IMR-90 (cell line): ENCODE measurements around the gene EPB41L2. TPM values are rescaled to one million over a fixed set of nuclear protein-coding genes. Genes with fewer than 3 reads are reported as not detected.
A peak's percentile ranks its signal among the peaks of the same experiment; 100 is the strongest.

Experiments used
- ATAC-seq: fragments of 200-7000 bp; cut with Tn5 transposase; 2 replicates; pipeline ENCODE4 v1.9.1; 2020; ENCODE audit warnings: low read depth, mild to moderate bottlenecking, moderate library complexity
- BruUV-seq: library from RNA; stranded (reverse); fragments of 400-500 nt; replicated peaks from 2 replicates; lab custom pipeline; 2021; lab: Mats Ljungman, UMichigan
- CTCF ChIA-PET: fragments of 300-600 bp; formaldehyde crosslinking; extraction: SDS; loops from one replicate; lab custom pipeline; 2021; ENCODE audit warnings: antibody characterized with exemption; lab: Yijun Ruan, JAX
- POLR2A ChIA-PET: fragments of 300-600 bp; sonication (Branson Sonifier 250); formaldehyde crosslinking; loops from one replicate; lab custom pipeline; 2022; ENCODE audit warnings: antibody characterized with exemption; ENCODE audit not compliant: unreplicated experiment; lab: Charles Lee
- DNase-seq: peaks from one replicate; pipeline ENCODE4 v3.0.0; 2013
- H2AFZ ChIP-seq: replicated peaks from 2 replicates; pipeline ENCODE3; 2013; ENCODE audit warnings: low read length, mild to moderate bottlenecking; ENCODE audit not compliant: poor library complexity
- H2AK5ac ChIP-seq: 2 replicates; pipeline ENCODE4 v1.6.1; 2013; ENCODE audit warnings: low read depth, low read length, inconsistent platforms
- H2AK9ac ChIP-seq: replicated peaks from 2 replicates; pipeline ENCODE3; 2013; ENCODE audit warnings: mild to moderate bottlenecking, low read depth, low read length, moderate library complexity; ENCODE audit not compliant: poor library complexity
- H2BK120ac ChIP-seq: 2 replicates; pipeline ENCODE4 v1.6.1; 2013; ENCODE audit warnings: low read depth, low read length, inconsistent platforms
- H2BK15ac ChIP-seq: 3 replicates; pipeline ENCODE4 v1.6.1; 2013; ENCODE audit warnings: low read depth, low read length, inconsistent platforms
- H2BK20ac ChIP-seq: 2 replicates; pipeline ENCODE4 v1.6.1; 2013; ENCODE audit warnings: low read depth, mild to moderate bottlenecking, inconsistent platforms, low read length, moderate library complexity
- H2BK5ac ChIP-seq: 2 replicates; pipeline ENCODE4 v1.6.1; 2013; ENCODE audit warnings: mild to moderate bottlenecking, low read depth, low read length, inconsistent platforms; ENCODE audit not compliant: poor library complexity, severe bottlenecking
- H3K14ac ChIP-seq: replicated peaks from 2 replicates; pipeline ENCODE4 v1.6.1; 2013; ENCODE audit warnings: low read depth, low read length, inconsistent platforms
- H3K18ac ChIP-seq: 2 replicates; pipeline ENCODE4 v1.6.1; 2013; ENCODE audit warnings: low read depth, low read length, control low read depth
- H3K23ac ChIP-seq: 2 replicates; pipeline ENCODE4 v1.6.1; 2013; ENCODE audit warnings: low read depth, low read length, inconsistent platforms
- H3K27ac ChIP-seq: 2 replicates; pipeline ENCODE4 v1.5.1; 2013; ENCODE audit warnings: mild to moderate bottlenecking, control low read depth, low read length; ENCODE audit not compliant: insufficient read depth
- H3K27me3 ChIP-seq: 2 replicates; pipeline ENCODE4 v1.6.1; 2013; ENCODE audit warnings: low read length; ENCODE audit not compliant: control insufficient read depth, insufficient read depth
- H3K36me3 ChIP-seq: 2 replicates; pipeline ENCODE4 v1.6.1; 2013; ENCODE audit warnings: low read length, mixed read lengths; ENCODE audit not compliant: control insufficient read depth, insufficient read depth
- H3K4ac ChIP-seq: 2 replicates; pipeline ENCODE4 v1.6.1; 2013; ENCODE audit warnings: low read depth, low read length, inconsistent platforms
- H3K4me1 ChIP-seq: 2 replicates; pipeline ENCODE4 v1.6.1; 2013; ENCODE audit warnings: low read length, mixed read lengths; ENCODE audit not compliant: control insufficient read depth, insufficient read depth
- H3K4me2 ChIP-seq: 2 replicates; pipeline ENCODE4 v1.6.1; 2013; ENCODE audit warnings: low read depth, mild to moderate bottlenecking, control low read depth, low read length, moderate library complexity
- H3K4me3 ChIP-seq: 2 replicates; pipeline ENCODE4 v1.5.1; 2013; ENCODE audit warnings: low read depth, mild to moderate bottlenecking, control low read depth, low read length, moderate library complexity; ENCODE audit not compliant: insufficient read depth
- H3K56ac ChIP-seq: 2 replicates; pipeline ENCODE4 v1.6.1; 2013; ENCODE audit warnings: low read length, inconsistent platforms; ENCODE audit not compliant: insufficient read depth; ENCODE audit errors: extremely low read depth
- H3K79me1 ChIP-seq, 2 experiments: 2 replicates each; pipeline ENCODE4 v1.6.1; 2013; ENCODE audit warnings: low read length in 2 of 2, inconsistent platforms in 1 of 2, low read depth in 1 of 2
- H3K9ac ChIP-seq: 2 replicates; pipeline ENCODE4 v1.6.1; 2013; ENCODE audit warnings: low read depth, low read length, control low read depth
- H3K9me1 ChIP-seq: 2 replicates; pipeline ENCODE4 v1.6.1; 2013; ENCODE audit warnings: low read length, inconsistent platforms; ENCODE audit not compliant: insufficient read depth
- H3K9me3 ChIP-seq: 2 replicates; pipeline ENCODE4 v1.6.1; 2013; ENCODE audit warnings: low read length; ENCODE audit not compliant: control insufficient read depth, insufficient read depth
- H4K20me1 ChIP-seq: 2 replicates; pipeline ENCODE4 v1.6.1; 2013; ENCODE audit warnings: low read length, inconsistent platforms; ENCODE audit not compliant: insufficient read depth
- H4K5ac ChIP-seq: 2 replicates; pipeline ENCODE4 v1.6.1; 2013; ENCODE audit warnings: mild to moderate bottlenecking, low read depth, low read length, control low read depth
- H4K8ac ChIP-seq, 2 experiments: 2 replicates each; pipeline ENCODE4 v1.6.1; 2013; ENCODE audit warnings: low read depth in 2 of 2, low read length in 2 of 2, control low read depth in 1 of 2, inconsistent platforms in 1 of 2
- H4K91ac ChIP-seq: 2 replicates; pipeline ENCODE4 v1.6.1; 2013; ENCODE audit warnings: low read depth, low read length, inconsistent platforms; ENCODE audit not compliant: insufficient read depth
- BHLHE40 ChIP-seq: fragments of 150-350 bp; IDR thresholded peaks from 2 replicates; pipeline ENCODE4 v1.6.1; 2016; ENCODE audit warnings: mild to moderate bottlenecking, low read depth, low read length
- CEBPB ChIP-seq: IDR thresholded peaks from 2 replicates; pipeline ENCODE4 v1.6.1; 2012; ENCODE audit warnings: low read depth, low read length, improper control_type of control experiment
- CHD1 ChIP-seq: IDR thresholded peaks from 2 replicates; pipeline ENCODE4 v1.6.1; 2012; ENCODE audit warnings: low read depth, low read length, improper control_type of control experiment
- ELK1 ChIP-seq: fragments of 150-350 bp; IDR thresholded peaks from 2 replicates; pipeline ENCODE4 v1.6.1; 2016; ENCODE audit warnings: low read depth, mild to moderate bottlenecking, low read length, moderate library complexity, borderline replicate concordance
- FOS ChIP-seq: fragments of 150-350 bp; IDR thresholded peaks from 2 replicates; pipeline ENCODE4 v1.6.1; 2016; ENCODE audit warnings: low read depth, low read length
- MAZ ChIP-seq: IDR thresholded peaks from 2 replicates; pipeline ENCODE4 v1.6.1; 2012; ENCODE audit warnings: low read depth, mild to moderate bottlenecking, low read length, improper control_type of control experiment, moderate library complexity, borderline replicate concordance
- MXI1 ChIP-seq: IDR thresholded peaks from 2 replicates; pipeline ENCODE4 v1.6.1; 2012; ENCODE audit warnings: low read depth, mild to moderate bottlenecking, low read length, moderate library complexity, borderline replicate concordance
- NFE2L2 ChIP-seq: fragments of 150-350 bp; IDR thresholded peaks from 2 replicates; pipeline ENCODE4 v1.6.1; 2016; ENCODE audit warnings: low read depth, mild to moderate bottlenecking, low read length
- POLR2A ChIP-seq: IDR thresholded peaks from 2 replicates; pipeline ENCODE4 v1.6.1; 2012; ENCODE audit warnings: mild to moderate bottlenecking, low read depth, low read length
- RAD21 ChIP-seq: IDR thresholded peaks from 2 replicates; pipeline ENCODE4 v1.6.1; 2012; ENCODE audit warnings: low read length, improper control_type of control experiment
- RCOR1 ChIP-seq: IDR thresholded peaks from 2 replicates; pipeline ENCODE4 v1.6.1; 2012; ENCODE audit warnings: mild to moderate bottlenecking, low read length, improper control_type of control experiment; ENCODE audit not compliant: insufficient replicate concordance
- RFX5 ChIP-seq: IDR thresholded peaks from 2 replicates; pipeline ENCODE4 v1.8.0; 2012; ENCODE audit warnings: low read depth, mild to moderate bottlenecking, low read length, moderate library complexity
- SMC3 ChIP-seq: fragments of 150-350 bp; IDR thresholded peaks from 2 replicates; pipeline ENCODE4 v1.6.1; 2016; ENCODE audit warnings: low read depth, mild to moderate bottlenecking, antibody characterized with exemption, low read length, moderate library complexity
- USF2 ChIP-seq: fragments of 150-350 bp; IDR thresholded peaks from 2 replicates; pipeline ENCODE4 v1.6.1; 2017; ENCODE audit warnings: mild to moderate bottlenecking, antibody characterized with exemption, low read length, low read depth
- WGBS, 2 experiments: methylation state at CpG; one replicate each; pipeline versions ENCODE4 v1.1.5 to v1.1.7; 2013; ENCODE audit warnings: missing lambda C conversion rate in 2 of 2; ENCODE audit not compliant: insufficient read length in 1 of 2; ENCODE audit errors: extremely low coverage in 2 of 2; 5-methylcytosine and 5-hydroxymethylcytosine counted together
- dilution Hi-C: fragments of 300-500 bp; cut with HindIII; formaldehyde crosslinking; loops from one replicate; pipeline ENCODE4 v1.14.3; 2018; ENCODE audit warnings: low sequenced_read_pairs; ENCODE audit not compliant: unreplicated experiment
- in situ Hi-C: fragments of 300-500 bp; cut with MboI; formaldehyde crosslinking; loops from 3 replicates; pipeline ENCODE4 v1.14.3; 2019; ENCODE audit warnings: low sequenced_read_pairs, inconsistent platforms, mixed read lengths
- intact Hi-C: fragments of 100-400 bp; cut with micrococcal nuclease; formaldehyde crosslinking; loops from 2 replicates; pipeline ENCODE4 v1.10.0; 2022
- polyA plus RNA-seq, 3 experiments: library from polyadenylated mRNA; depleted of rRNA; stranded (reverse); fragments of >200 nt; gene quantifications; 2 replicates each; pipeline ENCODE4 v1.2.3, GENCODE V29; 2012; ENCODE audit warnings: low replicate concordance in 1 of 3
- total RNA-seq: library from RNA; depleted of rRNA; stranded (reverse); fragments of >200 nt; gene quantifications from 2 replicates; pipeline ENCODE4 v1.2.3, GENCODE V29; 2012

EPB41L2 gene
- total and polyA plus RNA-seq, 2 of the 4 experiments (the other 2 are of a cell fraction), result 85.7 to 99.8 TPM

GRCh38 chr6:130928158-130928912, 134.7 kb downstream of the EPB41L2 start:
- Histone ChIP-seq H2AK9ac (no peak overlapping the region), H2BK15ac (peak overlapping the region; percentile 61; the same call in 1 of the 3 replicates), H3K4ac (peak overlapping the region; percentile 72; the same call in 1 of the 2 replicates), H4K91ac (peak overlapping the region; percentile 1; the same call in 1 of the 2 replicates), H3K14ac (peak overlapping the region; percentile 59), H2BK120ac (peak overlapping the region; percentile 69), H2BK20ac (peak overlapping the region; percentile 79; the same call in 1 of the 2 replicates), H3K4me1 (peaks cover 19% of the 10 kb centered on the region), H3K23ac (peak overlapping the region; percentile 47; the same call in 1 of the 2 replicates), H3K36me3 (peaks cover 1% of the 10 kb centered on the region; the same call in 1 of the 2 replicates), H2BK5ac (peak overlapping the region; percentile 95), H3K79me1 (peaks cover 35 to 56% of the 10 kb centered on the region in 2 experiments), H3K9me3 (no peaks in the 10 kb centered on the region), H3K27me3 (no peaks in the 10 kb centered on the region), H4K8ac (peak overlapping the region in 1 of 2 experiments; percentile 59; a peak in 1 of 4 replicates), H3K4me3 (no peak overlapping the region; the same call in 1 of the 2 replicates), H3K27ac (peak overlapping the region; percentile 62; the same call in 1 of the 2 replicates), H4K5ac (peak overlapping the region; percentile 66; the same call in 1 of the 2 replicates), H3K9ac (peak overlapping the region; percentile 16; the same call in 1 of the 2 replicates), H4K20me1 (peaks cover 17% of the 10 kb centered on the region; the same call in 1 of the 2 replicates), H3K9me1 (peaks cover 19% of the 10 kb centered on the region), H2AFZ (no peak overlapping the region), H3K18ac (peak overlapping the region; percentile 48; the same call in 1 of the 2 replicates), H3K4me2 (peak overlapping the region; percentile 95), H3K56ac (no peak overlapping the region), H2AK5ac (peak overlapping the region; percentile 90)
- POLR2A ChIA-PET, result interaction anchor here (0.6 kb wide), 1 partner anchor 38 kb away, joined by 6 read pairs; no protein-coding TSS in a partner anchor
- ATAC-seq (peak; percentile 3; the same call in 1 of the 2 replicates), DNase-seq (no peak)
- intact Hi-C loops, result loop anchor here (5.0 kb wide), 2 partner anchors 36 to 134 kb away; partner anchors contain the start of gene EPB41L2
- WGBS, 2 experiments, result no CpG with 5 or more reads among the region's 6 CpGs
- CTCF ChIA-PET, result interaction anchor here (0.9 to 1.2 kb wide), 4 partner anchors 28 to 133 kb away, joined by 3 to 5 read pairs (median 4); no protein-coding TSS in a partner anchor
- in situ Hi-C loops, result no loop called here
- dilution Hi-C loops, result no loop called here
- no TSS peak for BruUV-seq
- no peak for TF ChIP-seq RCOR1
- TF ChIP-seq BHLHE40, result no peak
- no peak for TF ChIP-seq RFX5
- no peak for TF ChIP-seq RAD21
- no peak for TF ChIP-seq POLR2A
- TF ChIP-seq FOS, result no peak
- no peak for TF ChIP-seq CEBPB
- TF ChIP-seq SMC3, result no peak
- TF ChIP-seq MAZ, result no peak
- TF ChIP-seq CHD1, result no peak
- TF ChIP-seq USF2, result no peak
- no peak for TF ChIP-seq ELK1
- no peak for TF ChIP-seq NFE2L2
- TF ChIP-seq MXI1, result no peak
